Stimulated activated CD4-positive, alpha-beta T cell treated with anti-CD3 and anti-CD28 coated beads, Interleukin-2, amount 100 ng/mL, for 24 hours (primary cell): Measurements from ENCODE around the gene SEMA3F.

Experiments used
- DNase-seq, 2 donors: peaks; one replicate each; pipeline ENCODE4 v3.0.0-alpha.2; 2020

The SEMA3F gene

GRCh38 chr3:50157827-50158529 lies 2.9 kb downstream of the SEMA3F start:
- DNase-seq: no peak

DNA sequence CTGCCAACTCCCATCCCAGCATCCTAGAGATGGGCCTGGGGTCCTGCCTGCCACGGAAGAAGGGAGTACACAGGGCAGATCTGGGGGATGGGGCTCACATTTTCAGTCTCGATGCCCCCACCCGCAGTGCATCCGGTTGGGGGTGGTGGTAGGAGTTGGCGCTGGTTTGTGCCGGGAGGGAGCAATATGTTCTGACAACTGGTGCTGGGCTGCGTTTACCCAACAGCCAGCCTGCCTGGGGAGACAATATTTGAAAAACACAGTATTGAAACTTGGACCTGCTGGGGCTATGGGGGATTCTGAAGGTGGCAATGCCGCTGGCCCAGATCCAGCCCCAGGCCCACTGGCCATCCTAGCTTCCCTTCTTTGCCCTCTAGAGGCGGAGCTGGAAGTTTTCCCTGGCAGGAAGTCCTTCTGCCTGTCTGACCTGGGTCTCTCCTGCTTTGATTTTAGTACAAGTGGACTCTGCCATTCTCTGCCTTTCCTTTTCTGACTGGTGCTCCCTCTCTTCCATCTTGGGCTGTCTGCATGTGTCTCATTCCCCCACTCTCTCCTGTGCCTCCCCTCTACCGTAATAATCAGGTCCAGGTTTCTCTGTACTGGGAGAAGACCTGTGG lies 3.5 kb downstream of the SEMA3F start:
- no peak for DNase-seq

GRCh38 chr3:50160561-50160983 lies 5.4 kb downstream of the SEMA3F start:
- DNase-seq: no peak

GRCh38 chr3:50161320-50161719 lies 6.2 kb downstream of the SEMA3F start:
- DNase-seq: no peak

DNA sequence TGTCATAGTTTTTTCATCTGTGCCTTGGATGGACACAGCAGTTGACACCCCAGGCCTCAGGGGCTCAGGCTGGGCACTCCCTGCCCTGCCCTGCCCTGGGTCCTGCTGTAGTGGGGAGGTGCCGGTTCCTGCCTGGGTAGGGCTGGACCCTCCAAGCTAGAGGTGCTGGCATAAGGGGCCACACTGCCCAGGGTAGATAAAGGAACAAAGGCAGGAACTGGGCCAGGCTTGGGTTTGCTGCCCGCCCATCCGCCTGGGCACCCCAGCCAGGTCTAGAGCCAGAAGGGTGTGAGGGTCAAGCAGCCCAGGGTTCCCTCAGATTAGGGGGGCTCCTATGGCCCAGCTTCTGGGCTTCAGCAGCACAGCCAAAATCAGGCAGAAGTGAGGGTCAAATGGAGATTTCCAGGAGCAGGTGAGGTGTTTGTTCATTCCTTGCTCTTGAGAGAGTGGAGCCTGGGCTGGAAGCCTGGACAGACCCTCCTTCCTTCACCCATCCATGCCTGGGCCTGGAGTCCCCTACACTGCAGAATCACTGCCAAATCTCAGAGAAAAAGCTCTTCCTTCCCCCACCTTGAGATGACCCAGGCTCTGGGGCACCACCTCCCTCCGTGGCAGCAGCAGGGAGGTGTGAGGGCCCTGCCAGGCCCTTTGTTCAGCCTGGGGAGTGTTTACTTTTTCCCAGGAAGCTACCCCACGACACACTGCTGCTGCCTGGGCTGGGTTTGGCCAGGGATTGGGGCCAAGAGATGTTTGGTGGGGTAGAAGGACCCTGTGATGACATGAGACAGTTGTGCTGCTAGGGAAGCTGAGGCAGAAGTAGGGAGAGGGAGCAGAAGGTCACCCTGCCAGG lies 7.1 kb downstream of the SEMA3F start:
- no peak for DNase-seq

- no peak for DNase-seq
Observed at GRCh38 chr3:50163572-50164455, 8.7 kb downstream of the SEMA3F start.

GRCh38 chr3:50164481-50164880 lies 9.4 kb downstream of the SEMA3F start:
- no peak for DNase-seq

DNA sequence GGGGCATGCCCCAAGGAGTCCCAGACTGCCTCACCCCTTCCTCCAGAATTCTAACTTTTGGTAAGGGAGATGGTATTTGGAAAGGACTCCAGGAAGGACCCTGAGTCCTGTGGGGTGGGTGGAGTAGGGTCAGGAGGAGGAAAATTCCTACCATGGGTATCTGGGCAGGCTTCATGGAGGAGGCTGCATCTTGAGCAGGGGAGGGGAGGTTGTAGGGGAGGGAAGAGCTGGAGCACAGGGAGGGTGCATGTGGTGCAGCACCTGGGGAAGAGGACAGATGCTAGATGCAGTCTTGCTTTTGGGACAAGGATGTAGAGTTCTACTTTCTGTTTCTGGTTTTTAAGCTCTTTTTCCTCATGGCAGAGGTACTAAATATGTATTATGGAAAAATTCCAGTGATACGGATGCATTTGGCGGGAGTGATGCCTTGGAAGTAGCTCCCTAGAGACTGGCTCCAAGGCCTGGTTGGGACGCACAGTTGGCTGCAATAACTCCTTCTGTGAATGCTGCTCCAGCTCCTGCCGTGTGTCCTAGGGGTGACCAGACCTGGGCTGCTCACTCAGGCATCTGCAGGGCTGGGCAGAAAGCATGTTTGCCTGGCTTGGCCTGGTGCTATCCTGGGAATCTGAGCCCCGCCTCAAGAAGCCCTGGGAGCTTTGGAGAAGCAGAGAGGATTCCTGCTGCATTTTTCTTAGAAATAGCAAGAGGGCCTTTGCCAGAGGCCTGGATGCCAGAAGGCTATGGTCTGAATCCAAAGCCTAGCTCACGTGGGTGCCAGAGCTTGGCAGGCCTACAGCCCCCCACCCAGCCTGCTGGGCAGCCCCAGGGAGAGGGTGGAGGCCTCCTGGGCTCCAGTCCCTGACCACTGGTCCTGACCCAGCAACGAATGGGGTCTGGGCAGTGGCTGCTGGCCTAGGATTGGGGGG lies 10.1 kb downstream of the SEMA3F start:
- DNase-seq: no peak

GRCh38 chr3:50165910-50166538 lies 10.9 kb downstream of the SEMA3F start:
- no peak for DNase-seq

DNA sequence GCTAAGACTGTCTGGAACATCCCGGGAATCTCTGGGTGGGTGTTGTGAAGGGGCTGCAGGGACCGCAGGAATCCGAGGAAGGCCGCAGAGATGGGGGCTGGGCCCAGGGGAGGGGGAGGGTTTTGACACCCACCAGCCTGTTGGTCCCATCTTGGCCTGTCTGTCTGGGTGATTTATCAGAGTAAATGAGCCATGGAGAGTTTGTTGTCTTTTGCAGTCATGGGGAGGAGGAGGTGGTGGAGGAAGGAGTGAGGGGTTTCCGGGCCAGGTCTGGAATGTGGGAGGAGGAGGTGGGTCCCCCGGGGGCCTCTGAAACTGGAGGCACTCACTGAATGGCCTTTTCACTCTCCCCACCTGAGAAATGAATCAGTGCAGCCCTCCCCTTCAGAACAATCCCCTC lies 11.5 kb downstream of the SEMA3F start:
- no peak for DNase-seq

GRCh38 chr3:50167069-50167840 lies 12.1 kb downstream of the SEMA3F start:
- DNase-seq: no peak

- DNase-seq: no peak
Observed at GRCh38 chr3:50167841-50168209, 12.7 kb downstream of the SEMA3F start.

DNA sequence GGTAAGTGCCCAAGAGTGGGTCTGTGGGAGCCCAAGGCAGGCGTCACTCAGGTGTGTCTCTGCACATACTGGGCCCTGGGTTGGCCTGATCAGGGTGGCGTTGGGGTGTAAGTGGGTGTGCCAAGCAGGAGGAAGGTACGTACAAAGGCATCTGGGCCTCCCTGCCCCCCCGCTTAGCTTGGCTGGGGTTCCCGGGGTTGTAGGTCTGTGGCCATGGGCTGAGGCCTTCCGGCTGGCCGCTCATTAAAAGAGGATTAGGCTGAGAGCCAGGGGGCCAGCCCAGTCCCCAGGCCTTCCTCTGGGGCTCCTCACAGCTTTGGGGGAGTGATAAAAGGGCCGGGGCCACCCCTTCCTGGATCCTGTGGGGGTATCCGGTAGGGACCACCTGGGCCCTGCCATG lies 13.3 kb downstream of the SEMA3F start:
- DNase-seq: no peak

DNA sequence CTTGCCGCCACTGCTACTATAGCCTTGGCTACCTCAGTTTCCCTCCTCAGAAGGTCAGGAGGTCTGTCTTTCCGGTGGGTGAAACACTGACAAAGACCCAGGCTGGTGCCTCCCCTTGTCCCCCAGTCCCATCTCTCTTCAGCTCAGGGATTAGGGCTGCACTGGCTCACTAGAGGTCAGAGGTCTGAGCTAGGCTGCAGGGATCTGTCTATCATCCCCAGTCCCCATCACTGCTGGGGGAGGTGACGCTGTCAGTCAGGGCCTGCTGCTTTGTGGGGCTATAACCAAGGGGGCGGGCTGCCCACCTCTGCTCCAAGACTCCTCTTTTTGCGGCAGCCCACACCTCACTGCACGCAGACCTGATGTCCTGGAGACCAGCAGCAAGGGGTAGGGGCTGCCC lies 13.7 kb downstream of the SEMA3F start:
- DNase-seq: no peak

GRCh38 chr3:50169232-50169832 lies 14.2 kb downstream of the SEMA3F start:
- no peak for DNase-seq

DNA sequence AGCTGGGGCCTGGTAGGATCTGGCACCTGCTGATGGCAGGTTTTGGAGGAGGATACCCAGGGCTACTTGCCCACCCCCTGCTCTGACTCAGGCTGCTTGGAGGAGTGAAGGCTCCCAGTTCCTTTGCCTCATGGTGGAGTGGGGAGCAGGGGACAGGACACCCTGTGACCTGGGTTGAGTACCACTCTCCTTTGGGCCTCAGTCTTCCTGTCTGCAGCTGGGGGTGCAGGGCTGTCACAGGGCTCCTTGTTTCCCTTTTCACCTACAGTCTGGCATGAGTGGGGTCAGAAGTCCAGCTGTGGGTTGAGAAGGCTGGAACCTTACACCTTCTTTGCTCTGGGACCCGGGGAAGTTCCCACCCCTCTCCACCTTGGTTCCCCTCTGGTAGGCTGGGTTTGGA lies 14.7 kb downstream of the SEMA3F start:
- no peak for DNase-seq

- no peak for DNase-seq
Observed at GRCh38 chr3:50170689-50171088, 15.6 kb downstream of the SEMA3F start.

- no peak for DNase-seq
Observed at GRCh38 chr3:50171540-50172301, 16.6 kb downstream of the SEMA3F start.

DNA sequence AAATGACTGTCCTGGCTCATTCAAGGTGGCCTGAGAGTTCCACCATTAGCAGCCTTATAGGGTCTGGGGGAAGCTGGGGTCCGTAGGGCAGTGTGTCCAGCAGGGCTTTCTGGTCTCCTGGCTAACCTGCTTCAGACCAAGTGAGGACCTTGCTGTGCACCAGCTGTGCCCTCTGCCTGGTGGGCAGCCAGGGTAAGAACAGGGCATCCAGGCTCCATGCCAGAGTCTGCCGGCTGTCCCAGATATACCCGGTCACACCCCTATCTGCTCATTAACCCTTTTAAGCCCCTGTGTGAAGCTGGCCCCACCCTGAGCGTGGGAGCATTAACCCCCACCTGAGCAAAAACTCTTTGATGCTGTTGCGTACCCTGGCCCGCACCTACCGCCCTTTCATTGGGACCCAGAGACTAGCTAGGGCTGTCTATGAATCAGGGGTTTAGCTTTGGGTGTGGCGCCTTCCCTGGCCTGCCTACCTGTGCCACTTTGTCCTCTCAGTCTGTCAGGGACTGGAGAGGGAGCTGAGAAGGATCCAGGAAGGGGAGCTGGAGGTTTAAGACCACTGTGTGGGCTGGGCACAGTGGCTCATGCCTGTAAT lies 17.6 kb downstream of the SEMA3F start:
- DNase-seq: no peak
